Occipital lobe (tissue), 2 donors: ENCODE data around the gene VILL. TPM values are rescaled to one million over a fixed set of nuclear protein-coding genes. Genes with fewer than 3 reads are reported as not detected.

Source experiments
- DNase-seq: peaks from one replicate; lab custom pipeline; 2025; lab: John Stamatoyannopoulos, UW
- total RNA-seq: library from RNA; depleted of rRNA; stranded (reverse); fragments of >200 nt; gene quantifications from one replicate; pipeline ENCODE4 v1.2.3, GENCODE V29; 2014

Gene VILL
- total RNA-seq, 1 donor from 2014 or later, result 13.6 TPM

- no peak for DNase-seq
Measured at GRCh38 chr3:38016847-38017444, 26.4 kb downstream of the VILL start.

DNA sequence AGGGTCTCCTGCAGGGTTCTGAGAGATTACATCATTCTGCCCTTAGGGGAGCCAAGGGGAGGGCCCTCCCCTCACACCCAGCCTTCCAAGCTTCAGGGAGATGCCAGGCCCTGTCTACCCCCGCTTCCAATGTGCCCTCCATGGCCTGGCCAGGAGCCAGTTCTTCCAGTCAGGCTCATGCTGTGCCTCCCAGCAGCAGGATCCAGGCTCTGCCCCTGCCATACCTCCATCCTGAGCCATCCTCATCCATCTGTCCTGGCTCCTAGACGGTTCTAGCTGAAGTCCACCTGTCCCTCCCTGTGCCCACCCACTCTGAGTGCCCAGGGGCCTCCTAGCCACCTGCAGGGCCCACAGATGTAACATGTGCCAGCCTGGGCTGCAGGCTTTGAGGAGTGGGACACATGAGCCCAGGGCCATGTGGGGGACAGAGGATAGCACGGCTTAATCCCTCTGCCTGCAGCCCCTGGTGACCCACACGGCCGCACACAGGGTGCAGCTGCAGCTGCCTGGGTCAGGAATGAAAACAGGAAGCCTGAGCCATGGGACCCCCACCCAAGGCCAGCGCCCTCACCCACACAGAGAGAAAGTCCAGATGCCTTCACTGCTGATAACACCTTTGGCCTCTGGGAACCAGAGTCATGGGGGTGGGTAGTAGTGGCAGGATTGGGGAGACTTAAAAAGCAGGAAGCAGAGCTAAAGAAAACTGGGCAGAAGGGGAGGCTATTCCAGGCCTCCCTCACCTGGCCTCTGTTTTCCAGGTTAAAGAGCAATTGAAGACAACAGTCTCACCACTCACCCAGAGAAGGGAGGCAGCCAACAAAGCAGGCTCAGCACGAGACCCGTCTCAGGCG is 27.1 kb downstream of the VILL start:
- no peak for DNase-seq

GRCh38 chr3:38018296-38019266 is 28.0 kb downstream of the VILL start:
- DNase-seq, result no peak

DNA sequence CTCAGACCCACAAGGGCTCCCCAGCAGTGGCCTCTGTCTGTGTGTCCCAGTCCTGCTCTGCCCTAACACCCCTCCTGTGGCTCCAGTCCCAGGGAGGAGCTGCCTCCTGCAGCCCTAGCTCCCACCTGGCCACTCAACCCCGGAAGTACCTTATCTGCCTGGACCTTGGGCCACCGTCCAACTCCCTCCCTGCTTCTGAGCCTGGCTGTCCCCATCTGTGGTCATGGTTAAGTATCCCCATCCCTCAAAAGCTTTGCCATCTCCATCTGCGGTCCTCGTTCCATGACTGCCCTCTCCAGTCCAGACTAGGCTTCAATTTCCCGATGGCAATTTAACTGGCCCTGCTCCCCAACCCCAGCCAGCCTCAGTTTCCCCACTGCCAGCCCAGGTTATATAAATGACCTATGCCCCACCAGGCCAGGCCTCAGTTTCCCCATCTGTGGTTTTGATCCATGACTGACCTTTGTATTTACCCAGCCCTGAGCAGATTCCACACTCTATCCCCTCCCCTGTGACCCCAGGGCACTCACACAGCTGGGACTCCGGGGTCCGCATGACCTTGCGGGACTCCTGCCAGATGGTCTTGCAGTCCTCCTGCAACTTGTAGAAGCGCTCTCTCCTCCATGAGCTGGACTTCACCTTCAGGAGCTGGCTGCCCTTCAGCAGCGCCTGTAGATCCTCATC is 29.2 kb downstream of the VILL start:
- DNase-seq, result no peak

GRCh38 chr3:38020342-38020726 is 29.7 kb downstream of the VILL start:
- DNase-seq, result no peak

DNA sequence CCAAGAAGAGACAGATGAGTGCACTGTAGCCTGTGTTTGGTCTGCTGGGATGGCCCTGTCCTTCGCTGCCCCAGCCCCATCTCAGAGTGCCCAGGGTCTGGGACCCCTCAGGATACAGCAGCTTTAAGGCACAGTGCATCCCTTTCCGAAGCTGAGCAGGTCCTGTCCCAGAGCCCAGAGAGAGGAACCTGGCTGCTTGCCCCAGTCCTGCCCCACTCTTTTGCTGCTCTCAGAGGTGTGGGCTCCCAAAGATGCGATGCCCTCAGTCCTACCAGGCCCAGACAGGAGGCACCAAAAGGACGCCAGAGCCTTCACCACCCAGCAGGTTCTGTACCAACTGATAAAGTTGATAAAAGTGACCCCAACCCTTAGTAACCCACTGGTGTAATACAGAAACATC is 30.6 kb downstream of the VILL start:
- no peak for DNase-seq

DNA sequence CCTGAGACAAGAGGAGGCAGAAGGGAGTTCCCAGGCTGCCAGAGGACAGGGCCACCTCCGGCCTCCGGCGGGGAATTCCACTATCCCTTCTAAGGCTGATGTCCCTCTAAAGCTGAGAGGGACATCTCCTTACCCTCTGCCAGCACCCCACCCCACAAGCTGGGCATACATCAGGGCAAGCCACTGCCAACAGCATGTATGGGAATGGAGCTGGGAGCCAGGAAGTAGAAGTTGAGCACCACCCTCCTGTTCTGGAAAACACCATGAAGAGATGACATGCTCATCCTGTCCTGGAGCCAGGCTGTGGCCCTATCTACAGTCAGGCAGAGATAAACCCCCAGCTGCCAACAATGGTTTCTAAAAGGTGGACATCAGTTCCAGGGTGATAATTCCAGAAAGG is 31.7 kb downstream of the VILL start:
- no peak for DNase-seq

- DNase-seq, result no peak
Measured at GRCh38 chr3:38022896-38023709, 32.5 kb downstream of the VILL start.

GRCh38 chr3:38026856-38027255 is 36.3 kb downstream of the VILL start:
- no peak for DNase-seq

GRCh38 chr3:38027466-38028465 is 37.2 kb downstream of the VILL start:
- DNase-seq, result no peak

DNA sequence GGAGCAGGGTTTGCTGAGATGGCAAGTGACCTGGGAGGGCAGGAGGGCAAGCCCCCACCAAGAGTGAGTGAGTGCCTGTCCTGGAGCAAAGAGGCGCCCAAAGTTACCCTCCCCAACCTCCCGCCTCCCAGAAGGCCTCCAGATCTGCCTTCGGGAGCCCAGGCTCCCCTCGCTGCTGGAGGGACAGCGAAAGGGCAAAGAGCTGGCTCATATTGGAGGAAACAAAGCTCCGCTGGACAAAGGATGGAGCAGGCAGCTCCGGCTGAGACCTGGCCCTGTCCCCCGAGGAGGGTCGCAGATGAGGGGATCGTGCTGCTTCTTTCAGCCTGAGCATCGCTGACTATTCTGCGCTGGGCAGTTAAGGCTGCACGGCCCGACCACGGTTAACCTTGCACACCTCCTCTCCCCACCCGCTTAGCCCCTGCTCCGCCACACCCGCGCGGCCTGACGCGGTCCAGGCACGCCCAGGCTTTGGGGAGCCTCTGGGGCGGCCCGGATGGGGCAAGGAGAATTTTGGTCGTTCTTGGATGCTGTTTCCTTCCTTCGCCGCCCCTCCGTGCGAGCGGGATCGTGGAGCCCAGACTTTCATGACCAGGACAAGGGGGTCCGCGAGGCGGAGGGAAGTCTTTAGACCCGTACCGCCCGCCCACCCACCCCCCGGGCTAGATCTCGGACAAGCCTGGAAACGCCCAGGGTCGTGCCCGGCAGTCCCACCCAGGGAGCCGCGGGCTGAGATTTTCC is 38.2 kb downstream of the VILL start:
- DNase-seq, result no peak

DNA sequence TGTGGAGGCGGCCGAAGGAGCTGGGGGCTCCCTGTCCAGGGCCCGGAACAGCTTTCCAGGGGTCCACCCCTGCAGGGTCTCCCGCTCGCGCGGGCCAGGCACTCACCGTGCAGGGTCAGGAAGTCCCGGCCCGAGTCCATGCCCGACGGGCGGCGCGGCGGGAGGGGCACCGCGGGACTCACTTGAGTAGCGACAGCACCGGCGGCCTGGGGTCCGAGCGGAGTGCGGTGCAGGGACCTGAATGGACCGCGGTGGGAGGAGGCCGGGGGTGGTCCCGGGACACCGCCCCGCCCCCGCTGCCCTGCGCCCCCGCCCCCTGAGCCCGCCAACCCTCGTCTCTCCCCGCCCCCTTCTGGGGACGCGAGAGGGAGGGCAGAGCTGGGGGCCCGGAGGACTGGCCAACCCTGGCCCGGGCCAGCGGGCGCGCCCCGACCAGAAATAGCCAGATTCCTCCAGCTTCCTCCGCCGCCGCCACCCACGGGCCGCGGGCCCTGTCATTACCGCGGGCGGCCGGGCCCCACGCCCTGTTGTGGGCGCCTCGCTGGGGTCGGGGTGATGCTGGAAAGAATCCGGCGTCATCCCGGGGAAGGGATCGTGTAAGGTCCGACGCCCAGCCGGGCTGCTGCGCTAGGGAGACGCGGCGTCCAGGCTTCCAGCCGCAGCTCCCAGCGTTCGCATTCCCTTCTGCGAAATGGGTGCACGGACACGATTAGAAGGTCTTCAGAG is 39.0 kb downstream of the VILL start, which contains the start of gene PLCD1:
Gene PLCD1 (minus strand): TSS at position 243 of the 726 bp plus-strand sequence. CDS start 103 bp downstream, at position 140.
- no peak for DNase-seq

GRCh38 chr3:38030126-38031021 is 39.8 kb downstream of the VILL start:
- DNase-seq, result no peak

DNA sequence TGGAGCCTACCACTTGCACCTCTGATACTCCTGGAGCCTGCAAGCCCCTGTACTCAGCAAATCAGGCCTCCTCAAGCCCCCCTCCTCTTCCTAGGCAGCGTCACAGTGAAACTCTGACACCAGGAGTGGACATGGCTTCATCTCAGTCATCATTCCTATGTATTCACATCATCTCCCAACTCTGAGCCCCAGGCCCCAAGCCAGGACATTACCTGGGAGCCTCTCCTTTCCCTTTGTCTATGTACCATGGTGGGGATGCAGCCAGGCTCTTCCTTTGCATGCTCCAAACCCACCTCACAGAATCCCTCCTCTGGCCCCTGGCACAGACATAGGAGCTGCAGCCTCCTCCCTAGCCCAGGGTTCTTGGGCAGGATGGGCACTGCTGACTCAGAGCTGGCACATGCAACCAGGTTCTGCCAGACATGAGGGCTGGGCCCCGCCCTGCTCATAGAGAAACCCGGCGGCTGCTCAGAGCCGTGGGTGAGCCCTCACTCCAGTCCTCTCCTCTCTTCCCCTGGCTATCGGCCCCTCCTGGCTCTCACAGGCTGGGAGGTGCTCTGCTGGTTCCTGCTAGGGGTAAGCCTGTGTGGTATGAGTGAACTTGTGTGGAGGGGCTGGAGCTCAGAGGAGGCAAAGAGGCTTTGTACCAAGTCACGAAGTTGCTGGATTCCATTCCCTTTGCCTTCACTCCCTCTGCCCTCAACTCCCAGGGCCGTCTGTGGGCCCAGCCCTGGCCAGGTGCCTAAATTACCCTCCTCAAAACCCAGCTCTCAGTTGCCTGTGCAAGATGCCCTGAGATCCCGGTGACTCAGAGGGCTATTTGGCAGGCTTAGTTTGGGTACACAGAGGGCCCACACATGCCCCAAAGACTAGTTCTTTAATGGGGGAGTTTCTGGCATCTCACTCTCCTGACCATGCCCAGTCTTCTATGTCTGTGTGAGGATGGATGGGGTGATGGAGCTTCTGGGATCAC is 40.7 kb downstream of the VILL start:
- DNase-seq, result no peak

GRCh38 chr3:38032328-38032865 is 41.8 kb downstream of the VILL start:
- no peak for DNase-seq
